Endothelial cell of umbilical vein (primary cell): Measurements from ENCODE around the gene IRF2. TPM values are rescaled to one million over a fixed set of nuclear protein-coding genes. Genes with fewer than 3 reads are reported as not detected.

Experiments used
- BruUV-seq: library from RNA; stranded (reverse); fragments of 400-500 nt; replicated peaks from 2 replicates; lab custom pipeline; 2021; lab: Mats Ljungman, UMichigan
- CTCF ChIA-PET: fragments of 300-600, 350-600 bp; sonication (Branson Sonifier 250); formaldehyde crosslinking; loops from one replicate; lab custom pipeline; 2021; ENCODE audit warnings: antibody characterized with exemption, inconsistent platforms; lab: Charles Lee
- POLR2A ChIA-PET: fragments of 300-600, 350-600 bp; sonication (Branson Sonifier 250); formaldehyde crosslinking; loops from one replicate; lab custom pipeline; 2021; ENCODE audit warnings: antibody characterized with exemption, inconsistent platforms; lab: Charles Lee
- DNase-seq: peaks from one replicate; pipeline ENCODE4 v3.0.0-alpha.2; 2011; ENCODE audit warnings: low read depth, low spot score
- FAIRE-seq: peaks from 2 replicates; lab custom pipeline; 2011; peaks lifted over from hg19 to GRCh38; lab: Jason Lieb, UNC
- H2AFZ ChIP-seq: 2 replicates; pipeline ENCODE4 v1.6.0; 2012; ENCODE audit warnings: low read depth, low read length, control low read depth, inconsistent platforms
- H3K27ac ChIP-seq: 2 replicates; pipeline ENCODE4 v1.5.1; 2011; ENCODE audit warnings: low read depth, mild to moderate bottlenecking, control low read depth, low read length, moderate library complexity; ENCODE audit not compliant: insufficient read depth
- H3K27me3 ChIP-seq, 2 experiments: 2 replicates each; pipeline versions ENCODE4 v1.6.0 to v1.6.1; 2011; ENCODE audit warnings: low read length in 2 of 2, mixed read lengths in 1 of 2; ENCODE audit not compliant: control insufficient read depth in 2 of 2, insufficient read depth in 2 of 2
- H3K36me3 ChIP-seq, 2 experiments: 2 replicates in 1 of 2; 3 replicates in 1 of 2; pipeline ENCODE4 v1.5.1; 2011; ENCODE audit warnings: low read length in 2 of 2, mild to moderate bottlenecking in 1 of 2, moderate library complexity in 1 of 2; ENCODE audit not compliant: control insufficient read depth in 2 of 2, insufficient read depth in 2 of 2; ENCODE audit errors: extremely low read depth in 1 of 2
- H3K4me1 ChIP-seq: 3 replicates; pipeline ENCODE4 v1.5.1; 2011; ENCODE audit warnings: mild to moderate bottlenecking, low read length; ENCODE audit not compliant: control insufficient read depth, insufficient read depth; ENCODE audit errors: extremely low read depth
- H3K4me2 ChIP-seq: 2 replicates; pipeline ENCODE4 v1.6.1; 2011; ENCODE audit warnings: low read length, control low read depth, mixed read lengths; ENCODE audit not compliant: insufficient read depth
- H3K4me3 ChIP-seq, 3 experiments: fragments of 200-600 bp in 1 of 3; sonication (generic), shearing (Covaris generic) in 1 of 3; replicated peaks in 1 of 3; 2 replicates each; pipeline ENCODE4 v1.5.1; 2011 to 2016; ENCODE audit warnings: control low read depth in 3 of 3, low read length in 3 of 3, mild to moderate bottlenecking in 2 of 3, inconsistent platforms in 1 of 3, low read depth in 1 of 3, moderate library complexity in 1 of 3; ENCODE audit not compliant: insufficient read depth in 1 of 3
- H3K79me2 ChIP-seq: 2 replicates; pipeline ENCODE4 v1.6.0; 2012; ENCODE audit warnings: low read length, inconsistent platforms; ENCODE audit not compliant: control insufficient read depth, insufficient read depth
- H3K9ac ChIP-seq: replicated peaks from 2 replicates; pipeline ENCODE3; 2011; ENCODE audit warnings: low read length, control low read depth; ENCODE audit not compliant: insufficient read depth; ENCODE audit errors: extremely low read depth
- H3K9me1 ChIP-seq: replicated peaks from 3 replicates; pipeline ENCODE4 v1.6.0; 2011; ENCODE audit warnings: mild to moderate bottlenecking, low read length; ENCODE audit not compliant: control insufficient read depth, insufficient read depth; ENCODE audit errors: extremely low read depth
- H3K9me3 ChIP-seq: replicated peaks from 2 replicates; pipeline ENCODE4 v1.5.1; 2012; ENCODE audit warnings: low read length, inconsistent platforms; ENCODE audit not compliant: control insufficient read depth, insufficient read depth
- H4K20me1 ChIP-seq: replicated peaks from 2 replicates; pipeline ENCODE3; 2011; ENCODE audit warnings: mild to moderate bottlenecking, low read length; ENCODE audit not compliant: control insufficient read depth, insufficient read depth; ENCODE audit errors: extremely low read depth
- FOS ChIP-seq: IDR thresholded peaks from 2 replicates; pipeline ENCODE4 v1.6.1; 2011; ENCODE audit warnings: mild to moderate bottlenecking, low read length, moderate library complexity, borderline replicate concordance; ENCODE audit not compliant: insufficient read depth
- GATA2 ChIP-seq: IDR thresholded peaks from 2 replicates; pipeline ENCODE4 v1.7.0; 2011; ENCODE audit warnings: low read depth, mild to moderate bottlenecking, moderate library complexity, mixed read lengths, low read length; ENCODE audit not compliant: insufficient read length, insufficient read depth
- JUN ChIP-seq: IDR thresholded peaks from 2 replicates; pipeline ENCODE4 v1.6.1; 2011; ENCODE audit warnings: borderline replicate concordance, low read depth; ENCODE audit not compliant: insufficient read length, insufficient read depth
- MYC ChIP-seq: IDR thresholded peaks from one replicate; pipeline ENCODE4 v1.6.1; 2011; ENCODE audit warnings: mild to moderate bottlenecking, low read depth, low read length
- POLR2A ChIP-seq: IDR thresholded peaks from 2 replicates; pipeline ENCODE4 v1.6.1; 2012; ENCODE audit warnings: low read depth, mild to moderate bottlenecking, control low read depth, low read length
- POLR2AphosphoS5 ChIP-seq: IDR thresholded peaks from 2 replicates; pipeline ENCODE4 v1.6.1; 2012; ENCODE audit warnings: low read depth, mild to moderate bottlenecking, control low read depth, low read length, moderate library complexity; ENCODE audit not compliant: insufficient read depth
- dilution Hi-C: fragments of 300-500 bp; cut with MboI; formaldehyde crosslinking; loops from one replicate; pipeline ENCODE4 v1.15.0; 2019; ENCODE audit warnings: low sequenced_read_pairs; ENCODE audit not compliant: extremely low pct_ligation_motif_present
- intact Hi-C: fragments of 100-400 bp; cut with micrococcal nuclease; formaldehyde crosslinking; loops from one replicate; pipeline ENCODE4 v1.10.0; 2022
- polyA plus RNA-seq, 4 experiments: library from polyadenylated mRNA; depleted of rRNA in 3 of 4; stranded (reverse) in 3 of 4; unstranded in 1 of 4; fragments of >200 nt; gene quantifications; 2 replicates each; pipeline versions ENCODE4 v1.2.1 to v1.2.3, GENCODE V29; 2011 to 2012; ENCODE audit warnings: missing spikeins in 1 of 4
- total RNA-seq: library from RNA; stranded (reverse); gene quantifications from 2 replicates; pipeline ENCODE4 v1.2.3, GENCODE V29; 2021
- TF ChIP-seq, protein P1 (sequence below), 2 donors: IDR thresholded peaks; 1 replicate in 1 of 2; 2 replicates in 1 of 2; pipeline ENCODE4 v1.5.1; 2011; ENCODE audit warnings: low read length in 2 of 2, mild to moderate bottlenecking in 2 of 2, moderate library complexity in 2 of 2, control low read depth in 1 of 2, inconsistent platforms in 1 of 2, low read depth in 1 of 2; ENCODE audit not compliant: insufficient read depth in 1 of 2; ENCODE audit errors: extremely low read depth in 1 of 2
- TF ChIP-seq, protein P2 (sequence below): IDR thresholded peaks from 2 replicates; pipeline ENCODE4 v1.6.1; 2011; ENCODE audit not compliant: insufficient read depth, insufficient read length

Gene IRF2
- total and polyA plus RNA-seq, 2 donors (not counting 3 experiments of a cell fraction or from before 2014, with no cell fraction given) = 26.9 to 27.6 TPM

DNA sequence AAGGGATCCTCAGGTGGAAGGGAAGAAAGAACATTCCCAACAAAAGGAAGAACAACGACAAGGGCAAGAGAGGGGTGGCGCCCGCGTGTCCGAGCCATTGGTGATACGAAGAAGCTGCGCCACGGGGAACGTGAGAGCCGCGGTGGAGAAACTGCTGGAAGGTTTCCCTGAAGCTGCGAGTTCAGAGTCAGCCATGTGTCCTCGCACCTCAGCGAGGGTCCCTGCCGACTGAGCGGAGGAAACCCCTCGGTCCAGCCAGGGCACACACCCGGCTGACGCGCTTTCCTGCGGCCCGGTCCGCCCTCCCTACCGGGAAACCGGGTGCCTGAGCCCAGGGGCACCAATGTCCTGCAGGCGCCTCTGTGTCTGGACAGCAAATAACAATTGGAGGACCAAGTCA, 18.0 kb downstream of the IRF2 start:
- Histone ChIP-seq H3K79me2 (peaks cover 35% of the 10 kb centered on the region), H3K27ac (no peak overlapping the region), H3K27me3 (no peaks in the 10 kb centered on the region), H2AFZ (no peak overlapping the region), H3K36me3 (no peaks in the 10 kb centered on the region), H3K4me3 (no peak overlapping the region), H3K9ac (no peak overlapping the region), H3K4me2 (no peak overlapping the region), H3K9me1 (no peaks in the 10 kb centered on the region), H3K4me1 (peaks cover 40% of the 10 kb centered on the region), H3K9me3 (no peaks in the 10 kb centered on the region), H4K20me1 (no peaks in the 10 kb centered on the region)
- dilution Hi-C loops = no loop called here
- intact Hi-C loops = no loop called here
- BruUV-seq = no TSS peak
- DNase-seq = no peak
- FAIRE-seq = no peak
- no peak for TF ChIP-seq MYC
- no peak for TF ChIP-seq JUN
- TF ChIP-seq GATA2 = no peak
- TF ChIP-seq, protein P1, sequence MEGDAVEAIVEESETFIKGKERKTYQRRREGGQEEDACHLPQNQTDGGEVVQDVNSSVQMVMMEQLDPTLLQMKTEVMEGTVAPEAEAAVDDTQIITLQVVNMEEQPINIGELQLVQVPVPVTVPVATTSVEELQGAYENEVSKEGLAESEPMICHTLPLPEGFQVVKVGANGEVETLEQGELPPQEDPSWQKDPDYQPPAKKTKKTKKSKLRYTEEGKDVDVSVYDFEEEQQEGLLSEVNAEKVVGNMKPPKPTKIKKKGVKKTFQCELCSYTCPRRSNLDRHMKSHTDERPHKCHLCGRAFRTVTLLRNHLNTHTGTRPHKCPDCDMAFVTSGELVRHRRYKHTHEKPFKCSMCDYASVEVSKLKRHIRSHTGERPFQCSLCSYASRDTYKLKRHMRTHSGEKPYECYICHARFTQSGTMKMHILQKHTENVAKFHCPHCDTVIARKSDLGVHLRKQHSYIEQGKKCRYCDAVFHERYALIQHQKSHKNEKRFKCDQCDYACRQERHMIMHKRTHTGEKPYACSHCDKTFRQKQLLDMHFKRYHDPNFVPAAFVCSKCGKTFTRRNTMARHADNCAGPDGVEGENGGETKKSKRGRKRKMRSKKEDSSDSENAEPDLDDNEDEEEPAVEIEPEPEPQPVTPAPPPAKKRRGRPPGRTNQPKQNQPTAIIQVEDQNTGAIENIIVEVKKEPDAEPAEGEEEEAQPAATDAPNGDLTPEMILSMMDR (IDR thresholded peaks at IDR 0.05; ENCODE audit: extremely low read depth in 1 of 2, insufficient read depth in 1 of 2, low read depth in 1 of 2, low read length in 2 of 2) = no peak
- TF ChIP-seq POLR2A = no peak
- TF ChIP-seq FOS = no peak
- TF ChIP-seq POLR2AphosphoS5 = no peak
- TF ChIP-seq, protein P2, sequence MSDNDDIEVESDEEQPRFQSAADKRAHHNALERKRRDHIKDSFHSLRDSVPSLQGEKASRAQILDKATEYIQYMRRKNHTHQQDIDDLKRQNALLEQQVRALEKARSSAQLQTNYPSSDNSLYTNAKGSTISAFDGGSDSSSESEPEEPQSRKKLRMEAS = no peak
- ChIA-PET CTCF (no interaction called here), POLR2A (no interaction called here)
